H1 (cell line): ENCODE results near the gene DMPK. TPM values are rescaled to one million over a fixed set of nuclear protein-coding genes. Genes with fewer than 3 reads are reported as not detected.

Experiments used
- E2F6 ChIP-seq: IDR thresholded peaks from 2 replicates; pipeline ENCODE4 v1.6.1; 2012; ENCODE audit warnings: inconsistent platforms
- EGR1 ChIP-seq: IDR thresholded peaks from 2 replicates; pipeline ENCODE4 v1.6.1; 2011; ENCODE audit warnings: low read depth, low read length, borderline replicate concordance
- NRF1 ChIP-seq: IDR thresholded peaks from 2 replicates; pipeline ENCODE4 v1.6.1; 2011; ENCODE audit warnings: mild to moderate bottlenecking, low read depth, low read length, improper control_type of control experiment
- SP4 ChIP-seq: IDR thresholded peaks from 2 replicates; pipeline ENCODE4 v1.6.1; 2012; ENCODE audit warnings: low read length, inconsistent platforms
- polyA plus RNA-seq, 7 experiments: library from polyadenylated mRNA; depleted of rRNA in 3 of 7; stranded (reverse) in 5 of 7; unstranded in 2 of 7; fragments of >200 nt in 5 of 7; fragments of 200-250 nt in 2 of 7; gene quantifications; 1 replicate in 5 of 7; 2 replicates in 1 of 7; 4 replicates in 1 of 7; pipeline versions ENCODE4 v1.2.1 to v1.2.3, GENCODE V29; 2011 to 2013; ENCODE audit warnings: missing spikeins in 2 of 7, mixed read lengths in 2 of 7
- total RNA-seq: library from RNA; stranded (reverse); fragmentation: NEBNext Ultra II Directional; extraction: Animal tissue kit (Norgen Biotek cat#: 25700); gene quantifications from 2 replicates; pipeline ENCODE4 v1.2.1, GENCODE V29; 2021

The DMPK gene
- total and polyA plus RNA-seq, 2 of the 8 experiments (the other 6 are each of a cell fraction or from before 2014, with no cell fraction given) = 13.7 to 27.4 TPM

- TF ChIP-seq E2F6 = peak; percentile 62
- TF ChIP-seq EGR1 = peak; percentile 73; the same call in 1 of the 2 replicates
- TF ChIP-seq NRF1 = peak; percentile 96
- peak; percentile 93 for TF ChIP-seq SP4
These were observed 13.1 kb downstream of the DMPK start, which contains the start of gene SIX5 (continued) for GRCh38 chr19:45768984-45769782.
